ENCODE results near the gene CLMP.

GRCh38 chr11:123190518-123190917, 4.5 kb downstream of the CLMP start:
- TF ChIP-seq CTCF (conservative IDR thresholded peaks at IDR 0.05) (no peak), EZH2 (IDR thresholded peaks at IDR 0.05; ENCODE audit: low read depth) (no peak)
